Vagina (tissue), 2 donors: Measurements from ENCODE around the gene UBASH3B. TPM values are rescaled to one million over a fixed set of nuclear protein-coding genes. Genes with fewer than 3 reads are reported as not detected.

Experiments
- DNase-seq, 2 donors: peaks; one replicate each; pipeline ENCODE4 v3.0.0-alpha.2; 2017; ENCODE audit errors: extremely low spot score in 2 of 2
- H3K27ac ChIP-seq: fragments of 200-600 bp; sonication (generic); one replicate; pipeline ENCODE4 v1.5.1; 2019
- H3K27me3 ChIP-seq: fragments of 200-600 bp; sonication (generic); one replicate; pipeline ENCODE4 v1.5.1; 2019
- H3K36me3 ChIP-seq, 2 donors: fragments of 200-600 bp; sonication (generic); one replicate each; pipeline ENCODE4 v1.5.1; 2017 to 2019
- H3K4me1 ChIP-seq: fragments of 200-600 bp; sonication (generic); one replicate; pipeline ENCODE4 v1.5.1; 2019
- H3K4me3 ChIP-seq, 2 donors: fragments of 200-600 bp; sonication (generic); 1 replicate in 1 of 2; 2 replicates in 1 of 2; pipeline ENCODE4 v1.5.1; 2016 to 2019
- H3K9me3 ChIP-seq: fragments of 200-600 bp; sonication (generic); one replicate; pipeline ENCODE4 v1.5.1; 2019
- POLR2A ChIP-seq, 2 donors: fragments of 450-650 bp; IDR thresholded peaks; one replicate each; pipeline ENCODE4 v1.6.1; 2017; ENCODE audit warnings: antibody characterized with exemption in 2 of 2, mild to moderate bottlenecking in 2 of 2, moderate library complexity in 2 of 2
- POLR2AphosphoS5 ChIP-seq, 2 donors: sonication (generic); formaldehyde crosslinking; IDR thresholded peaks; one replicate each; pipeline ENCODE4 v1.9.0; 2017; ENCODE audit warnings: antibody characterized with exemption in 2 of 2, mild to moderate bottlenecking in 2 of 2, low read depth in 1 of 2; ENCODE audit not compliant: insufficient read depth in 1 of 2
- intact Hi-C: fragments of 100-400 bp; cut with DNase I; formaldehyde crosslinking; loops from one replicate; pipeline ENCODE4 v1.15.1; 2023
- total RNA-seq: library from RNA; depleted of rRNA; stranded (reverse); fragments of >200 nt; gene quantifications from one replicate; pipeline ENCODE4 v1.2.3, GENCODE V29; 2016
- TF ChIP-seq, protein P1 (sequence below), 3 experiments: fragments of 450-650 bp in 2 of 3; fragments of 200-600 bp in 1 of 3; sonication (generic) in 1 of 3; IDR thresholded peaks; one replicate each; pipeline ENCODE4 v1.5.1; 2017 to 2019; ENCODE audit warnings: antibody characterized with exemption in 3 of 3, mild to moderate bottlenecking in 2 of 3, moderate library complexity in 2 of 3

The UBASH3B gene
- total RNA-seq, 1 donor from 2014 or later: 2.2 TPM

- Histone ChIP-seq H3K27me3 (no peaks in the 10 kb centered on the region), H3K27ac (no peak overlapping the region), H3K4me3 (no peak overlapping the region), H3K36me3 (no peaks in the 10 kb centered on the region), H3K4me1 (no peaks in the 10 kb centered on the region), H3K9me3 (no peaks in the 10 kb centered on the region)
- intact Hi-C loops: no loop called here
- TF ChIP-seq, protein P1, sequence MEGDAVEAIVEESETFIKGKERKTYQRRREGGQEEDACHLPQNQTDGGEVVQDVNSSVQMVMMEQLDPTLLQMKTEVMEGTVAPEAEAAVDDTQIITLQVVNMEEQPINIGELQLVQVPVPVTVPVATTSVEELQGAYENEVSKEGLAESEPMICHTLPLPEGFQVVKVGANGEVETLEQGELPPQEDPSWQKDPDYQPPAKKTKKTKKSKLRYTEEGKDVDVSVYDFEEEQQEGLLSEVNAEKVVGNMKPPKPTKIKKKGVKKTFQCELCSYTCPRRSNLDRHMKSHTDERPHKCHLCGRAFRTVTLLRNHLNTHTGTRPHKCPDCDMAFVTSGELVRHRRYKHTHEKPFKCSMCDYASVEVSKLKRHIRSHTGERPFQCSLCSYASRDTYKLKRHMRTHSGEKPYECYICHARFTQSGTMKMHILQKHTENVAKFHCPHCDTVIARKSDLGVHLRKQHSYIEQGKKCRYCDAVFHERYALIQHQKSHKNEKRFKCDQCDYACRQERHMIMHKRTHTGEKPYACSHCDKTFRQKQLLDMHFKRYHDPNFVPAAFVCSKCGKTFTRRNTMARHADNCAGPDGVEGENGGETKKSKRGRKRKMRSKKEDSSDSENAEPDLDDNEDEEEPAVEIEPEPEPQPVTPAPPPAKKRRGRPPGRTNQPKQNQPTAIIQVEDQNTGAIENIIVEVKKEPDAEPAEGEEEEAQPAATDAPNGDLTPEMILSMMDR (IDR thresholded peaks at IDR 0.05): no peak
- TF ChIP-seq POLR2AphosphoS5 (IDR thresholded peaks at IDR 0.05; ENCODE audit: insufficient read depth in 1 of 2, low read depth in 1 of 2) (no peak), POLR2A (IDR thresholded peaks at IDR 0.05) (no peak)
- DNase-seq: no peak
Observed at GRCh38 chr11:122732342-122733315, 77.1 kb downstream of the UBASH3B start.

GRCh38 chr11:122733318-122733717 lies 77.8 kb downstream of the UBASH3B start:
- no peak overlapping the region for H3K4me3 ChIP-seq
- H3K27ac ChIP-seq: no peak overlapping the region
- no peaks in the 10 kb centered on the region for H3K9me3 ChIP-seq
- H3K4me1 ChIP-seq: no peaks in the 10 kb centered on the region
- intact Hi-C loops: no loop called here
- no peaks in the 10 kb centered on the region for H3K36me3 ChIP-seq
- H3K27me3 ChIP-seq: no peaks in the 10 kb centered on the region
- DNase-seq: no peak
- TF ChIP-seq POLR2AphosphoS5 (IDR thresholded peaks at IDR 0.05; ENCODE audit: insufficient read depth in 1 of 2, low read depth in 1 of 2): no peak
- TF ChIP-seq POLR2A (IDR thresholded peaks at IDR 0.05): no peak
- TF ChIP-seq, protein P1 (IDR thresholded peaks at IDR 0.05): no peak

GRCh38 chr11:122734848-122735496 lies 79.5 kb downstream of the UBASH3B start:
- intact Hi-C loops: no loop called here
- Histone ChIP-seq H3K27ac (no peak overlapping the region), H3K27me3 (no peaks in the 10 kb centered on the region), H3K4me3 (no peak overlapping the region), H3K36me3 (no peaks in the 10 kb centered on the region), H3K4me1 (no peaks in the 10 kb centered on the region), H3K9me3 (no peaks in the 10 kb centered on the region)
- no peak for DNase-seq
- TF ChIP-seq POLR2A (IDR thresholded peaks at IDR 0.05) (no peak), POLR2AphosphoS5 (IDR thresholded peaks at IDR 0.05; ENCODE audit: insufficient read depth in 1 of 2, low read depth in 1 of 2) (no peak)
- TF ChIP-seq, protein P1 (IDR thresholded peaks at IDR 0.05): no peak

- Histone ChIP-seq H3K36me3 (no peaks in the 10 kb centered on the region), H3K4me3 (no peak overlapping the region), H3K27ac (no peak overlapping the region), H3K27me3 (no peaks in the 10 kb centered on the region), H3K4me1 (peaks cover 13% of the 10 kb centered on the region), H3K9me3 (no peaks in the 10 kb centered on the region)
- intact Hi-C loops: no loop called here
- no peak for DNase-seq
- TF ChIP-seq POLR2A (IDR thresholded peaks at IDR 0.05) (no peak), POLR2AphosphoS5 (IDR thresholded peaks at IDR 0.05; ENCODE audit: insufficient read depth in 1 of 2, low read depth in 1 of 2) (no peak)
- TF ChIP-seq, protein P1 (IDR thresholded peaks at IDR 0.05): no peak
Observed at GRCh38 chr11:122737951-122738693, 82.6 kb downstream of the UBASH3B start.
